Brain microvascular endothelial cell (primary cell): ENCODE results near the gene NELFB.
"Not testable (repeated sequence)": the region's sequence is repeated elsewhere in the genome, so short reads cannot be mapped to it uniquely, and the experiment has no call there.

Experiments
- DNase-seq: peaks from one replicate; pipeline ENCODE4 v3.0.0-alpha.2; 2020
- H3K27ac ChIP-seq: fragments of 250-450 bp; sonication (Bioruptor Pico); 2 replicates; pipeline ENCODE4 v1.5.1; 2020; ENCODE audit warnings: mild to moderate bottlenecking, moderate library complexity
- H3K27me3 ChIP-seq: fragments of 250-450 bp; sonication (Bioruptor Pico); replicated peaks from 2 replicates; pipeline ENCODE4 v1.5.1; 2020; ENCODE audit warnings: mild to moderate bottlenecking
- H3K36me3 ChIP-seq: fragments of 250-450 bp; sonication (Bioruptor Pico); replicated peaks from 2 replicates; pipeline ENCODE4 v1.5.1; 2020; ENCODE audit warnings: mild to moderate bottlenecking
- H3K4me3 ChIP-seq: 2 replicates; pipeline ENCODE4 v1.5.1; 2011; ENCODE audit warnings: low read depth, mild to moderate bottlenecking, control low read depth, low read length, moderate library complexity
- CTCF ChIP-seq: IDR thresholded peaks from 2 replicates; pipeline ENCODE4 v1.5.1; 2011; ENCODE audit warnings: low read depth, mild to moderate bottlenecking, moderate library complexity, low read length, control low read depth, inconsistent platforms; ENCODE audit errors: missing control alignments
- in situ Hi-C: cut with HindIII; loops from 2 replicates; pipeline ENCODE4 v1.10.0; 2017; ENCODE audit warnings: low sequenced_read_pairs, low pct_ligation_motif_present

The NELFB gene

GRCh38 chr9:137236936-137237421, 18.1 kb upstream of the NELFB start:
- no peak for DNase-seq
- in situ Hi-C loops: no loop called here
- H3K27me3 ChIP-seq: no peaks in the 10 kb centered on the region
- H3K36me3 ChIP-seq: peaks cover 5% of the 10 kb centered on the region
- no peak for TF ChIP-seq CTCF
- H3K27ac ChIP-seq: no peak overlapping the region
- no peak overlapping the region for H3K4me3 ChIP-seq

- no peak for DNase-seq
- in situ Hi-C loops: no loop called here
- Histone ChIP-seq H3K27ac (no peak overlapping the region), H3K4me3 (no peak overlapping the region), H3K36me3 (peaks cover 15% of the 10 kb centered on the region), H3K27me3 (no peaks in the 10 kb centered on the region)
- no peak for TF ChIP-seq CTCF
Measured at GRCh38 chr9:137237759-137238726, 17.1 kb upstream of the NELFB start.

- Histone ChIP-seq H3K4me3 (peak overlapping the region; percentile 71), H3K27ac (peak overlapping the region; percentile 78), H3K36me3 (peaks cover 25% of the 10 kb centered on the region)
- in situ Hi-C loops, DNase-seq, H3K27me3 ChIP-seq: not testable (repeated sequence)
Measured at GRCh38 chr9:137239541-137240200, 15.5 kb upstream of the NELFB start.

- Histone ChIP-seq H3K27me3 (no peaks in the 10 kb centered on the region), H3K36me3 (peaks cover 25% of the 10 kb centered on the region), H3K27ac (peak overlapping the region; percentile 78), H3K4me3 (peak overlapping the region; percentile 71)
- DNase-seq: peak; percentile 40
- no peak for TF ChIP-seq CTCF
- in situ Hi-C loops: no loop called here
Measured at GRCh38 chr9:137240318-137240840, 14.7 kb upstream of the NELFB start.

GRCh38 chr9:137240841-137241489, 14.2 kb upstream of the NELFB start, which contains the start of gene TUBB4B:
Gene TUBB4B (plus strand): TSS chr9:137241287. CDS start chr9:137241361, 74 bp downstream.
- Histone ChIP-seq H3K27me3 (no peaks in the 10 kb centered on the region), H3K36me3 (peaks cover 25% of the 10 kb centered on the region), H3K4me3 (peak within 1 kb of the TSS; percentile 86), H3K27ac (peak within 1 kb of the TSS; percentile 78)
- no peak for TF ChIP-seq CTCF
- in situ Hi-C loops: no loop called here
- DNase-seq: peak; percentile 100
